Right cardiac atrium (tissue), 5 donors: ENCODE measurements around the gene CKS2. TPM values are rescaled to one million over a fixed set of nuclear protein-coding genes. Genes with fewer than 3 reads are reported as not detected.
"Not testable (repeated sequence)": the region's sequence is repeated elsewhere in the genome, so short reads cannot be mapped to it uniquely, and the experiment has no call there.

Experiments used
- ATAC-seq, 2 donors: fragments of 200-7000 bp; cut with Tn5 transposase; one replicate each; pipeline versions ENCODE4 v1.8.0 to v1.9.1; 2020; ENCODE audit warnings: moderate library complexity in 2 of 2, mild to moderate bottlenecking in 1 of 2
- DNase-seq, 3 donors: peaks; one replicate each; pipeline ENCODE4 v3.0.0-alpha.2; 2020
- H3K27ac ChIP-seq: one replicate; pipeline ENCODE4 v1.5.1; 2013; ENCODE audit warnings: mild to moderate bottlenecking, low read length, control low read depth, moderate library complexity
- H3K27me3 ChIP-seq: one replicate; pipeline ENCODE4 v1.6.1; 2013; ENCODE audit not compliant: control insufficient read depth, insufficient read depth
- H3K4me1 ChIP-seq: one replicate; pipeline ENCODE4 v1.6.1; 2013; ENCODE audit warnings: low read length; ENCODE audit not compliant: control insufficient read depth, insufficient read depth
- H3K4me3 ChIP-seq: one replicate; pipeline ENCODE4 v1.5.1; 2013; ENCODE audit warnings: low read length, control low read depth
- H3K9me3 ChIP-seq: one replicate; pipeline ENCODE4 v1.6.1; 2013; ENCODE audit warnings: low read length; ENCODE audit not compliant: control insufficient read depth
- WGBS: extraction: QIAGEN DNeasy Blood & Tissue Kit; methylation state at CpG from one replicate; pipeline ENCODE4 v1.1.7; 2013; 5-methylcytosine and 5-hydroxymethylcytosine counted together
- intact Hi-C, 4 donors: fragments of 100-400 bp; cut with DNase I; formaldehyde crosslinking; loops; one replicate each; pipeline versions ENCODE4 v1.11.0 to v1.14.0; 2022 to 2023
- polyA plus RNA-seq: library from polyadenylated mRNA; stranded (reverse); fragments of 200-250 nt; gene quantifications from one replicate; pipeline ENCODE4 v1.2.3, GENCODE V29; 2013
- total RNA-seq, 4 donors: library from RNA; stranded (reverse); fragmentation: NEBNext Ultra II Directional; extraction: Animal tissue kit (Norgen Biotek cat#: 25700); gene quantifications; one replicate each; pipeline ENCODE4 v1.2.1, GENCODE V29; 2021
- donor health status: healthy with polysubstance abuse.
- donor health status: DM: no; HTN: yes; CAD: no.
- donor health status: DM: no; HTN: no; CAD: no.
- donor health status: DM: no; HTN: yes; CAD: no; lungs with severe emphysema.
- donor health status: DM: yes; HTN: yes; CAD: no.

CKS2 gene
- total and polyA plus RNA-seq, 5 donors = 2.8 to 11.7 (median 5.3) TPM

GRCh38 chr9:89328064-89328463 lies 17.1 kb downstream of the CKS2 start:
- Histone ChIP-seq H3K27me3 (no peaks in the 10 kb centered on the region), H3K4me3 (no peak overlapping the region), H3K27ac (no peak overlapping the region), H3K9me3 (no peaks in the 10 kb centered on the region), H3K4me1 (no peaks in the 10 kb centered on the region)
- intact Hi-C loops = loop anchor here in 3 of 4 donors (10.0 kb wide), 1 partner anchor 217 kb away; no protein-coding TSS in a partner anchor
- 92% methylated on average over 8 of the region's 8 CpGs for WGBS
- no peak for ATAC-seq
- no peak for DNase-seq

GRCh38 chr9:89329917-89330316 lies 18.9 kb downstream of the CKS2 start:
- no peak for DNase-seq

GRCh38 chr9:89330513-89330912 lies 19.5 kb downstream of the CKS2 start:
- H3K9me3 ChIP-seq = no peaks in the 10 kb centered on the region
- WGBS = 96% methylated on average over 7 of the region's 7 CpGs
- no peak for DNase-seq
- H3K4me3 ChIP-seq = no peak overlapping the region
- H3K27ac ChIP-seq = no peak overlapping the region
- intact Hi-C loops = loop anchor here in 1 of 4 donors (10.0 kb wide), 1 partner anchor 214 kb away; no protein-coding TSS in a partner anchor
- no peaks in the 10 kb centered on the region for H3K4me1 ChIP-seq
- ATAC-seq = no peak
- H3K27me3 ChIP-seq = no peaks in the 10 kb centered on the region

More at GRCh38 chr9:89329917-89330316, 18.9 kb downstream of the CKS2 start:
- H3K27me3 ChIP-seq = no peaks in the 10 kb centered on the region
- ATAC-seq = no peak
- intact Hi-C loops = loop anchor here (10.0 kb wide), 1 partner anchor 215 kb away; no protein-coding TSS in a partner anchor
- no peaks in the 10 kb centered on the region for H3K9me3 ChIP-seq
- no peak overlapping the region for H3K27ac ChIP-seq
- H3K4me1 ChIP-seq = no peaks in the 10 kb centered on the region
- H3K4me3 ChIP-seq = no peak overlapping the region

- H3K27ac ChIP-seq = no peak overlapping the region
- no peak for DNase-seq
- H3K4me1 ChIP-seq = no peaks in the 10 kb centered on the region
- 91% methylated on average over 2 of the region's 2 CpGs for WGBS
- intact Hi-C loops = loop anchor here in 1 of 4 donors (10.0 kb wide), 1 partner anchor 205 kb away; no protein-coding TSS in a partner anchor
- H3K4me3 ChIP-seq = no peak overlapping the region
- ATAC-seq = no peak
- H3K27me3 ChIP-seq = no peaks in the 10 kb centered on the region
- H3K9me3 ChIP-seq = no peaks in the 10 kb centered on the region
Observed at GRCh38 chr9:89339807-89340206, 28.8 kb downstream of the CKS2 start.

GRCh38 chr9:89340332-89340731 lies 29.3 kb downstream of the CKS2 start:
- H3K9me3 ChIP-seq = no peaks in the 10 kb centered on the region
- no peaks in the 10 kb centered on the region for H3K27me3 ChIP-seq
- intact Hi-C loops = no loop called here
- no peak for ATAC-seq
- no peak for DNase-seq
- 91% methylated on average over 3 of the region's 3 CpGs for WGBS
- H3K4me1 ChIP-seq = no peaks in the 10 kb centered on the region
- no peak overlapping the region for H3K27ac ChIP-seq
- H3K4me3 ChIP-seq = no peak overlapping the region

- Histone ChIP-seq H3K27ac (no peak overlapping the region), H3K27me3 (no peaks in the 10 kb centered on the region)
- 98% methylated on average over 6 of the region's 6 CpGs for WGBS
Observed at GRCh38 chr9:89342213-89342612, 31.2 kb downstream of the CKS2 start.

GRCh38 chr9:89342948-89343347 lies 32.0 kb downstream of the CKS2 start:
- intact Hi-C loops = no loop called here
- no peak for ATAC-seq
- Histone ChIP-seq H3K27me3 (no peaks in the 10 kb centered on the region), H3K27ac (no peak overlapping the region), H3K9me3 (no peaks in the 10 kb centered on the region), H3K4me1 (no peaks in the 10 kb centered on the region), H3K4me3 (no peak overlapping the region)
- 97% methylated on average over 1 of the region's 1 CpG for WGBS
- DNase-seq = no peak

More at GRCh38 chr9:89342213-89342612, 31.2 kb downstream of the CKS2 start:
- no peak overlapping the region for H3K4me3 ChIP-seq
- no peak for ATAC-seq
- intact Hi-C loops = no loop called here
- no peaks in the 10 kb centered on the region for H3K4me1 ChIP-seq
- no peaks in the 10 kb centered on the region for H3K9me3 ChIP-seq
- no peak for DNase-seq

- WGBS = 92% methylated on average over 7 of the region's 7 CpGs
- H3K4me3 ChIP-seq, H3K9me3 ChIP-seq, ATAC-seq, intact Hi-C loops, H3K27me3 ChIP-seq, DNase-seq, H3K27ac ChIP-seq, H3K4me1 ChIP-seq: not testable (repeated sequence)
Observed at GRCh38 chr9:89343812-89344211, 32.8 kb downstream of the CKS2 start.

GRCh38 chr9:89345476-89345875 lies 34.5 kb downstream of the CKS2 start:
- ATAC-seq (no peak), DNase-seq (no peak)
- 93% methylated on average over 5 of the region's 5 CpGs for WGBS
- intact Hi-C loops = no loop called here
- Histone ChIP-seq H3K27ac (no peak overlapping the region), H3K4me1 (no peaks in the 10 kb centered on the region), H3K4me3 (no peak overlapping the region), H3K9me3 (no peaks in the 10 kb centered on the region), H3K27me3 (no peaks in the 10 kb centered on the region)

GRCh38 chr9:89346696-89347095 lies 35.7 kb downstream of the CKS2 start:
- no peak overlapping the region for H3K4me3 ChIP-seq
- H3K4me1 ChIP-seq = peaks cover 4% of the 10 kb centered on the region
- DNase-seq (no peak), ATAC-seq (no peak)
- H3K27me3 ChIP-seq = no peaks in the 10 kb centered on the region
- WGBS = 77% methylated on average over 9 of the region's 9 CpGs
- H3K9me3 ChIP-seq = no peaks in the 10 kb centered on the region
- no peak overlapping the region for H3K27ac ChIP-seq
- intact Hi-C loops = no loop called here

- Histone ChIP-seq H3K9me3 (no peaks in the 10 kb centered on the region), H3K27ac (no peak overlapping the region), H3K27me3 (no peaks in the 10 kb centered on the region), H3K4me3 (no peak overlapping the region), H3K4me1 (peaks cover 9% of the 10 kb centered on the region)
- intact Hi-C loops = no loop called here
- DNase-seq = no peak
- ATAC-seq = no peak
- 97% methylated on average over 5 of the region's 5 CpGs for WGBS
Observed at GRCh38 chr9:89347651-89348050, 36.7 kb downstream of the CKS2 start.

GRCh38 chr9:89349607-89350006 lies 38.6 kb downstream of the CKS2 start:
- intact Hi-C loops = no loop called here
- no peak for DNase-seq
- H3K9me3 ChIP-seq = no peaks in the 10 kb centered on the region
- WGBS = 94% methylated on average over 6 of the region's 6 CpGs
- H3K4me3 ChIP-seq = no peak overlapping the region
- peaks cover 16% of the 10 kb centered on the region for H3K4me1 ChIP-seq
- no peak overlapping the region for H3K27ac ChIP-seq
- no peaks in the 10 kb centered on the region for H3K27me3 ChIP-seq
- no peak for ATAC-seq
